IPS DF 19.7 (cell line): Measurements from ENCODE around the gene IRGC.

ENCODE experiments used
- DNase-seq: peaks from one replicate; pipeline ENCODE4 v3.0.0-alpha.2; 2013; ENCODE audit warnings: low read depth, low spot score

The IRGC gene

GRCh38 chr19:43724896-43725295 lies 9.0 kb downstream of the IRGC start:
- no peak for DNase-seq

GRCh38 chr19:43725468-43725867 lies 9.6 kb downstream of the IRGC start:
- no peak for DNase-seq

- no peak for DNase-seq
Measured at GRCh38 chr19:43726736-43727592, 11.1 kb downstream of the IRGC start.

- DNase-seq, result no peak
Measured at GRCh38 chr19:43727593-43727853, 11.6 kb downstream of the IRGC start.

- no peak for DNase-seq
Measured at GRCh38 chr19:43729919-43730318, 14.0 kb downstream of the IRGC start.

- no peak for DNase-seq
Measured at GRCh38 chr19:43731346-43731745, 15.5 kb downstream of the IRGC start.

GRCh38 chr19:43731846-43732245 lies 16.0 kb downstream of the IRGC start:
- no peak for DNase-seq

GRCh38 chr19:43735013-43735412 lies 19.1 kb downstream of the IRGC start:
- DNase-seq, result no peak

- no peak for DNase-seq
Measured at GRCh38 chr19:43735957-43736356, 20.1 kb downstream of the IRGC start.

- no peak for DNase-seq
Measured at GRCh38 chr19:43738780-43739211, 22.9 kb downstream of the IRGC start.

- no peak for DNase-seq
Measured at GRCh38 chr19:43739439-43740235, 23.8 kb downstream of the IRGC start.

- no peak for DNase-seq
Measured at GRCh38 chr19:43741075-43741825, 25.4 kb downstream of the IRGC start.

- DNase-seq, result no peak
Measured at GRCh38 chr19:43743059-43743458, 27.2 kb downstream of the IRGC start.

- DNase-seq, result no peak
Measured at GRCh38 chr19:43747557-43748204, 31.8 kb downstream of the IRGC start.

GRCh38 chr19:43748205-43748594 lies 32.3 kb downstream of the IRGC start:
- DNase-seq, result no peak

- no peak for DNase-seq
Measured at GRCh38 chr19:43748685-43749084, 32.8 kb downstream of the IRGC start.

GRCh38 chr19:43749152-43749551 lies 33.3 kb downstream of the IRGC start:
- no peak for DNase-seq

- DNase-seq, result no peak
Measured at GRCh38 chr19:43749898-43750297, 34.0 kb downstream of the IRGC start.

- DNase-seq, result no peak
Measured at GRCh38 chr19:43751466-43752220, 35.8 kb downstream of the IRGC start.

GRCh38 chr19:43752287-43752875 lies 36.5 kb downstream of the IRGC start:
- DNase-seq, result no peak

GRCh38 chr19:43754253-43754502 lies 38.3 kb downstream of the IRGC start:
- no peak for DNase-seq
